Hematopoietic multipotent progenitor cell treated with erythropoietin and hydrocortisone succinate and interleukin-3 and kit ligand, for 15 days (in vitro differentiated cells): ENCODE results near the gene CAMK2D.

Experiments used
- DNase-seq: peaks from one replicate; pipeline ENCODE4 v3.0.0-alpha.2; 2015; ENCODE audit warnings: low spot score

Gene CAMK2D

DNA sequence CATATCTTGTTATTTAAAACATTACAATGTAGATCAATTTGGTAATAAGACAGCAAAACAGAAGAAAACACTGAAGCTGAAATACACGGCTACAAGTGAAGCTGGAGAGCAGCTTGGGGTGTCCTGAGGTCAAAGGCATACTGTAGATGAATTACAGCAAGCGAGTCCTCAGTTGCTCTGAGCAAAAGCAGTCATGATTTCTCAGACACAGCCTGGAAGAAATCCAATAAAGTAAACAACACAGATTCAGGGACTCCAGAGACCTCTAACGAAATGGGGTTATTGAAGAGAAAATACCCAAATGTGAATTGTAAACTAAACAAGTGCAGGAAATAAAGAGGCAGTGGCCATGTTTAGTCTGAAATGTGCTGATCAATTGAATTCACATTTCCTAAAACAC, 324.4 kb downstream of the CAMK2D start:
- no peak for DNase-seq

DNA sequence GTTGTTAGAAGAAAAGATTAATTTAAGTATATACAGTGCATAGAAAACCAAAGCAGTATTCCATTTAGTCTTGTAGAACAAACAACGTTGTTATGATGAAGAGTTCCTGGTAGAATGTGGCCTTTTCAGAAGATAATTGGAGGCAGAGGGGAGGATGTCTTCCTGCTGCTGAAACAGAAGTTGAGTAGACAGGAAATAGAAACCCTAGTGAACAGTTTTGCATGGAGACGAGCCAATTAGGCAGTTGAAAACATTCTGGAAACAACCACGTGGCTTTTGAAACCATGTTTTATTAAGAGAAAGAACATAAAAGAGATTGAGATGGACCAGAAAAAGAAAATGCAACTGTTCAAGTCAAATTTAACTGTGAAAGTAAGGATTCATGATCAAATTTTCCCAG, 325.2 kb downstream of the CAMK2D start:
- no peak for DNase-seq

DNA sequence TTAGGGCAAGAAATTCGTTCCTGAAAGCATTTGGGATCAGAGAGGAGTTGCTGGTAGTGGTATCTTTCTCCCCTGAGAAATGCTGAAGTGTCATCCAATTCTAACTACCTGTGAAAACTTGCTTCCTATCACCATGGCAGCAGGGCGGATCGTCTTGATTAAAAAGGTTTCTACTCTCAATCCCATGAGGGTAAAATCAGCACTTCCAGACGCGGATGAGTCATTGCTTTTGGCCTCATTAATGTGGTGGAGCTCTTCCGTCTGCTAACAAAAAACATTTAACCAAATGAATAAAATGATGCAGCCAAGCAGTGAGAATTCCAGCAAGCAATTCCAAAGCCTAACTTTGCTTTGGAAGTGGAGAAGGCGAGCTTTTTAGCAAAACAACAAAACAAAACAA, 325.6 kb downstream of the CAMK2D start:
- DNase-seq, result no peak

DNA sequence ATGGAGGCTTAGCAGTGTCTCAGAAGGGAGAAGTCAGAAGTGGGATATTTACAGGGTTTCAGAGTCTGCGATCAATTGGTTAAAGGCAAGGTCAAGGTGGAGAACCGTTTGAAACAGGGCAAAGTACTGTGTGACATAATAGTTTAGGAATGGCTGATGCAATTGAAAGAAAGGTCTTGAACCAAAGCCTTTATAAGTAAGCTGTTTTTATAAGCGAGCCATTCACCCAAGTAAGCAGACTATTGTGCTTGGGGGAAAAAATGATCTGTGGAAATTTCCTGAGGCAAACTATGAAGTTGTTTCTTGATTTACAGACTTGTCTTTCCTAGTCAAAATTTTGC, 327.3 kb downstream of the CAMK2D start:
- DNase-seq, result no peak

DNA sequence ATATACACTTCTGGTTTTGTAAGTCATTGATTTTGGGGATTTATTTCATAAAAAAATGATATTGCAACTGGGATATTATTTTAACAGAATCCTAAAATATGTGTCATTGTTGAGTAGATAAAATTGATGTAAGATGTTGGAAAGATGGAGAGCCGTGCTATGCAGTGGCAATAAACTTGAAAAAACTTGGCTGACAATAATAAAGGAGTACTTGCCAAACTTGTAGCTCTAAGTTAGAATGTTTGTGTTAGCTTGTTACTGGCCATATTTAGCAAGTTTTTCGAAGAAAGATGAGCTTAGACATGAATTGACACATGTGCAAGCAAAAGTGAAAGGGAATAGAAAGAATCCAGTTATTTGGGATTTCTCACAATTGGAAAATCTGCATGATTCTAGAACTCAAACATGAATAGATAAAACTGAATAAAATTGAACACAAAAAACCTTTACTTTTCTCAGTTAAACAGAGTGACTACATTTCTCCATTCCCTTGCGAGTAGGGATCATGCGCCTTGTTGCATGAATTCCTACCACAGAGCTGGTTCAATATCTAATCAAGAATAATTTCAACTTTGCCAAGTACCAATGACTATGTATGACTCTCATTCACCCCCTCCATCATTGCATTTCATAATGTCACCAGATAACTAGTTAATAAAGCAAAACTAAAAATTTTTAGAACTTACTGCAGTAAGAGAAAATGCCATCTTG, 327.8 kb downstream of the CAMK2D start:
- DNase-seq, result no peak

DNA sequence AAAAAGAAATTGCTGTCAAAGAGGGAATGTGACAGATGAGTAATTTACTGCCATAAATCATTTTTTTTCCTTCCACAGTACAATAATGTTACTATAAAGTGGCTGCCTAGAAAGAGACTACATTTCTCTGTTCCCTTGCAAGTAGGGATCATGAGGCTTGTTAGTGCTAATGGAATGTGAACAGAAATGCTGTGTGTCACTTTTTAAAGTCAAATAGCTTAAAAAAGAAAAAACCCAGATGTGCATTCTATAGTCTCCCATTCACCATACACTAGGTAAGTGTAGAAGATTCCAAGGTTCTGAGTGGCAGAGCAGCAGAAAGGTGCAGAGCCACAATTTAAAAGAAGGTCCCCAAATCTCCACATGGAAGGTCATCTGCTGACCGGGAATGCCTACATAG, 328.4 kb downstream of the CAMK2D start:
- DNase-seq, result no peak

DNA sequence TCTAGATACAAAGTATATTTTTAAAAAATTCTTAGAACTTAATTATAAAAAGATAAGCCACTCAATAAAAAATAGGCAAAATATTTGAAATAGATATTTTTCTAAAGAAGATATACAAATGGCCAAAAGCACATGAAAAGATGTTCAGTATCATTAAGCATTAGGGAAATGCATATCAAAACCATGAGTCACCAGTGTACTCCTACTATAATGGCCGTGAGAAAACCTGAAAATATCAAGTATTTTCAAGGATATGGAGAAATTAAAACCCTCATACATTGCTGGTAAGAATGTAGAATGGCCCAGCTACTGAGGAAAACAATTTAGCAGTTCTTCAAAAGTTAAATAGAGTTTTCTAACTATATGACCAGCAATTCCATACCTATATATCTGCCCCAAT, 337.9 kb downstream of the CAMK2D start:
- no peak for DNase-seq

DNA sequence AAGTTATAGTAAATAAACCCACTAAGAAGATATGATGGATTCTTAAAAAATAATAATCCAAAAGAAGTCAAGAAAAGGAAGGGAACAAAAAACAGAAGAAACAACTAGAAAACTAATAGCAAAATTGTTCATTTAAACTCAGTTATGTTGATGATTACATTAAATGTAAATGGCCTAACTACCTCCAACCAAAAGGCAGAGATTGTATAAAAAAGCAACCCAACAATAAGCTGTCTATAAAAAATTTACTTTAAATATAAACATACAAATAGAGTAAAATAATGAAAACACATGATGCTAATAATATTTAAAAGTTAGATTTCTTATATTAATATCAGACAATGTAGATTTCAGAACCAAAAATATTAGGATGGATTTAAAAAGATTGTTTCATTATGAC, 340.6 kb downstream of the CAMK2D start:
- no peak for DNase-seq

DNA sequence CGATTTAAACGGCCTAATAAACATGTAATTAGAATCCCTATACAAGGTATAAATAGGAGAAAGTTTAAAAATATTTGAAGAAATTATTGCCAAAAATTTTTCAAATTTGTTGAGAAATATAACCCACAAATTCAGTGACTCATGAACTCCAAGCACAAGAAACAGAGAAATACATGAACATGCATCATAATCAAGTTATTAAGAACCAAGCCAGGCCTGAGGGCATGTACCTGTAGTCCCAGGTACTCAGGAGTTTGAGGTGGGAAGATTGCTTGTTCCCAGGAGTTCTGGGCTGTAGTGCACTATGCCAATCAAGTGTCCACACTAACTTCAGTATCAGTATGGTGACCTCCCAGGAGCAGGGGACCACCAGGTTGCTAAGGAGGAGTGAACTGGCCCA, 341.9 kb downstream of the CAMK2D start:
- no peak for DNase-seq

DNA sequence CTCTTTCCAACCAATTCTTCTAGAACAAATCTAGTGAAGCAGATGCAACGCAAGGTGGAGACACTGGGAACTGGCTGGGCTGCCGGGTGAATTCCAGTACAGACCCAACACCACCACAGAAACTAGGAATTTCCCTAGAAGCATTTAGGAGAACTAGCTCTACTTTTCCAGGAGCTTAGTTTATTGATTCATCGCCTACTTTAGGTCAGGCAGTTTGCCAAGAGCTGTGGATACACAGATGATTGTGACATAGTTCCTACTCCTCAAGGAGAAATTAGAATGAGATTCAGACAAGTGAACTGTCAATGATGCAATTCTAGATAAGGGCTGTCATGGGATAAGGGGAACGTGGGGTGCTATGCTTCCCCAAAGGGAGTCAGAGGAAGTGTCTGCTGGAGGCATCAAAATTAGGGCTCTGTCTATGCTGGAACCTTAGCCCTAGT, 350.0 kb downstream of the CAMK2D start:
- no peak for DNase-seq

DNA sequence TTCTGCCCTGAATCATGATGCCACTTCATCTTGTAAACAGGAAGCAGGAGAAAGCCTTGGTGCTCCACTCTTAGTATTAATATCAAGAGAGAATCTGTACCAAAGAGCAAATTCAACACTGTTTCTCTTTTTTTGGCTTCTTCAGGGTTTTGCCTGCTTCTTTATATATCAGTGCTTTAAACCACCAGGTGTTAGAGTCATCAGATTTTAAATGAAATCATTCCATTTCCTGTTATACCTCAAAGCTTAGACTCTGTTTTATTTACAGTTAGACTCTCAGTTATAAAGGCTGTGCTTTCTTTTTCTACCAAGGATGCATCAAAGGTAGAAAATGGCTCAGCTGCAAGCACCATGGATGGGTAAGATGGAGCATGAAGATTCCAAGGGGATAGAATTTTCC, 350.9 kb downstream of the CAMK2D start:
- DNase-seq, result no peak

DNA sequence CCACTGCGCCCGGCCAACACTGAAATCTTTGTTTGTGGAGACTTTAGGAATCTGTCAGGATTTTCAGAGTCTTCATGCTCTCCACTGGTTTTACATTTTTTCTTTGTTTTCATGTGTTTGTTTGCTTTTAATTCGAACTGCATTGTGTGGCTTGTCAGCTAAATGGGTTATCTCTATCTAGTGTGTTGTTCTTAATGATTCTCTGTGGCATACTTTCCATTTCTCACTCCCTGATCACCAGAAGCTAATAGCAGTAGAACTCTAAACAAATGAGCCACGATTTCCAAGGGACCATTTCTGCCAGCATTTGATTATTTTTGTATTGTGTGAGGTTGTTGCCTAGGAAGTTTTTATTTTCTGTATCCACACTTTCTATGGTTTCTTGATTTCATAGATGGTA, 352.4 kb downstream of the CAMK2D start:
- DNase-seq, result no peak

DNA sequence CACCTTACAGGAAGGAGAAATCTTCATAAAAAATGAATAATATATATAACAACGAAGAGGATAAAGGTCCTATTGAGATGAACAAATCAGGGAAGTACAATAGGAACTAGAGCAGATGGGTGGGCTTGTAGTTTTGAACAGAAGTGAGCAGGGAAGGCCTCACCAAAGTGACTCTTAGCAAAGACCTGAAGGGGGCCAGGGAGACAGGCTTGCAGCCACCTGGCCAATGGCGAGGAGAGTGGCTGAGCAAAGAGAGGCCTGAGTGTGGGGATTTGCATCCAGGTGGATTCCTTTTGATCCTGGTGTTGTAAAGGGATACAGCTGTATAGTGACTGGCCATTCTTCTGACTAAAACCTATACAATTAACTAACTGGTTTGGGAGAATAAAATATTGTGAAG, 354.1 kb downstream of the CAMK2D start:
- DNase-seq, result no peak

DNA sequence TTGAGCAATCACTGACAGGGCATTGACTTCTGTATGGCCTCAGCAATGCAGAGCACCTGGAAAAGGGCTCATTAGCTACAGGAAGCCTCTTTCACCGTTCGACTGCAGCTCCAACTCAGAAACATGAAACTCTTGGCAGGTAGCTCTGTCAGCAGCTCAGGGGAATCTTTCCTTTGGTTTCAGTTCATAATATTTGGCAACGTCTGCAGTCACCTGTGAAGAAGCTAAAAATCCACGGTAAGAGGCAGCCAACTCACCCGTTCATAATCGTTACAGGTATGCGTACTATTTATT, 354.9 kb downstream of the CAMK2D start:
- DNase-seq, result no peak

DNA sequence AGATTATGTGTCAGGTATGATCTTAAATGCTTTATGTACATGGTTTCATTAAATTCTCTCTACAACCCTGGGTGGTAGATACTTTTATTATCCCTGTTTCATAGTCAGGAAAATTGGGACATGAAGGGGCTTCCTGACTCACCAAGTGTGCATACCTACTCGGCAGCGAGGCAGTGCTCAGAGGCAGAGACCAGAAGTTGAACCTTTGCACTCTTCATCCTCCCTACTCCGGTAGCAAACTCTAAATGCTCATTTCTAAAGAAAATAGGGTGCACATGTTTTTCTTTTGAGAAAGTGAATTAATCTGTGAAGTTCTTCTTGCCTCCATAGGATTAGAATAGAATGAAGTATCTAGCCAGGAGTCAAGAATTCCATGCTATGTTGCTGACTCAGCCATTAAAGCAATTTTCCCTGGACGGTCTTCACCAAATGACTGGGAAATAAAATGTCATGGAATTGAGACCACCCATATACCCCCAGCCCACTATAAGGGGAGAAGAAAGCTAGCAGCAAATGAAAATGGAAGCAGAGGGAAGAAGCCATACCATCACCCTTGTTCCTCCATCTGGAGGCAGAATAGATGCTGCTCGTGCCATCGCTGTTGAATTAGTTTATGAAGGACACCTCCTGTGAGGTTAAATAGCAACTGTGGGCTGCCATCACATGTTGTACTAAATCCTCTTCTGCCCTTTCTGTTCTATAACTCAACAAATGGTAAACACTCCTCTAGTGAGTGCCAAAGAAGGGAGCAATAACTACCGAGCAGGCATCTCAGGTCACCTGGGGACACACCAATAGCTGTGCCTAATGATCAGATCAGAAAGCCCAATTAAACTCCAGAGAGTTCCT, 355.4 kb downstream of the CAMK2D start:
- DNase-seq, result no peak

DNA sequence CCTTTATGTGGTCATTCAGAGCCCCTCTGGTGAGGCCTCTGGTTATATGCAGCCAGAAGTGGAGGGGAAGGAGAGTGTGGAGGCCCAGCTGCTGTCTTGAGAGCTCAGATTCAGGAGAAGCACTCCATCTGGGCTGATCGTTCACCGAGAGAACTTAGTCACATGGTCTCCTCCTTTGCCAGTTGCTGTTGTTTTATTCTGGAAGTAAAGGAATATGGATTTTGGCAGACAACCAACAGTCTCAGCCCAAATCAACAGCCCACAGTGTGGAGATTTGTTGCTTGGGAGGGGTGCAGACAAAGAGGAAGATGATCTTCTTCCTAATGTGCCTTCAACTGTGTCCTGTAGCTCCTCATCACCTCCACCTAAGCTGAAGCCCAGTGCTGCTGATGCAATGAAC, 356.7 kb downstream of the CAMK2D start:
- DNase-seq, result no peak

DNA sequence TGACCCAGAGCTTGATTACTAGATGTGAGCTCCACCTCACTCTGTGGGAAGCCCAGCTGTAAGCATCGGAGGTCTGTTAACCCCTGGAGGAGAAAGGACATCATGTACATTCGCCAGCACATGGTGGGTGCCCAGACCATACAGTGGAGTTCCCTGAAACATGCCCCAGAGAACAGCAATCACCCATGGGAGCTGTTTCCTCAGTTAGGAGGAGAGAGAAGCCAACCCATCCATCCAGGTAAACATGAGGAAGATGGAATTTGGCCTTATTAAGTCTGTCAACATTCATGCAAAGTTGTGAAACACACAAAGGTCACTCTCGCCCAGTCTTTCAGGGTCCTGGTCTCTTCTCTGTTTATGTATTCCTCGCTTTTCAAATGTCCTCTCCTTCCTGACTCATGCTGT, 357.4 kb downstream of the CAMK2D start:
- DNase-seq, result no peak
